Measurements from ENCODE around the gene TCP11.

TCP11 gene

GRCh38 chr6:35164868-35165267 is 23.7 kb upstream of the TCP11 start:
- H3K27me3 Mint-ChIP-seq, result peaks cover 13% of the 10 kb centered on the region
- H3K4me3 Mint-ChIP-seq, result no peak overlapping the region
- H3K36me3 Mint-ChIP-seq (ENCODE audit: low read depth), result no peaks in the 10 kb centered on the region
- H3K4me1 Mint-ChIP-seq (ENCODE audit: low read depth), result no peaks in the 10 kb centered on the region
- intact Hi-C loops (cut with micrococcal nuclease), result no loop called here
- peaks cover 8% of the 10 kb centered on the region for H3K9me3 Mint-ChIP-seq
- no peak overlapping the region for H3K27ac Mint-ChIP-seq

GRCh38 chr6:35164277-35164676 is 23.1 kb upstream of the TCP11 start:
- Mint-ChIP-seq H3K27me3 (peaks cover 13% of the 10 kb centered on the region), H3K4me3 (no peak overlapping the region), H3K4me1 (ENCODE audit: low read depth) (no peaks in the 10 kb centered on the region), H3K9me3 (peaks cover 2% of the 10 kb centered on the region), H3K27ac (no peak overlapping the region), H3K36me3 (ENCODE audit: low read depth) (no peaks in the 10 kb centered on the region)
- intact Hi-C loops (cut with micrococcal nuclease), result no loop called here

- no peaks in the 10 kb centered on the region for H3K9me3 Mint-ChIP-seq
- H3K4me1 Mint-ChIP-seq (ENCODE audit: low read depth), result no peaks in the 10 kb centered on the region
- intact Hi-C loops (cut with micrococcal nuclease), result no loop called here
- no peak overlapping the region for H3K4me3 Mint-ChIP-seq
- no peaks in the 10 kb centered on the region for H3K36me3 Mint-ChIP-seq (ENCODE audit: low read depth)
- peaks cover 13% of the 10 kb centered on the region for H3K27me3 Mint-ChIP-seq
- H3K27ac Mint-ChIP-seq, result no peak overlapping the region
These were observed 22.7 kb upstream of the TCP11 start for GRCh38 chr6:35163836-35164235.

- no peaks in the 10 kb centered on the region for H3K36me3 Mint-ChIP-seq (ENCODE audit: low read depth)
- H3K27me3 Mint-ChIP-seq, result peaks cover 13% of the 10 kb centered on the region
- no peaks in the 10 kb centered on the region for H3K4me1 Mint-ChIP-seq (ENCODE audit: low read depth)
- H3K4me3 Mint-ChIP-seq, result no peak overlapping the region
- H3K27ac Mint-ChIP-seq, result no peak overlapping the region
- intact Hi-C loops (cut with micrococcal nuclease), result no loop called here
- no peaks in the 10 kb centered on the region for H3K9me3 Mint-ChIP-seq
These were observed 20.9 kb upstream of the TCP11 start for GRCh38 chr6:35161776-35162607.

- Mint-ChIP-seq H3K4me3 (no peak overlapping the region), H3K27me3 (peaks cover 13% of the 10 kb centered on the region)
- intact Hi-C loops (cut with micrococcal nuclease), result no loop called here
These were observed 20.1 kb upstream of the TCP11 start for GRCh38 chr6:35161266-35161665.

GRCh38 chr6:35160642-35161041 is 19.5 kb upstream of the TCP11 start:
- intact Hi-C loops (cut with micrococcal nuclease), result no loop called here
- H3K4me1 Mint-ChIP-seq (ENCODE audit: low read depth), result no peaks in the 10 kb centered on the region
- H3K9me3 Mint-ChIP-seq, result no peaks in the 10 kb centered on the region
- no peak overlapping the region for H3K4me3 Mint-ChIP-seq
- H3K27ac Mint-ChIP-seq, result no peak overlapping the region
- H3K36me3 Mint-ChIP-seq (ENCODE audit: low read depth), result no peaks in the 10 kb centered on the region
- peaks cover 13% of the 10 kb centered on the region for H3K27me3 Mint-ChIP-seq

More at GRCh38 chr6:35161266-35161665, 20.1 kb upstream of the TCP11 start:
- H3K9me3 Mint-ChIP-seq, result no peaks in the 10 kb centered on the region
- no peaks in the 10 kb centered on the region for H3K36me3 Mint-ChIP-seq (ENCODE audit: low read depth)
- H3K4me1 Mint-ChIP-seq (ENCODE audit: low read depth), result no peaks in the 10 kb centered on the region
- no peak overlapping the region for H3K27ac Mint-ChIP-seq

- no peaks in the 10 kb centered on the region for H3K9me3 Mint-ChIP-seq
- no peaks in the 10 kb centered on the region for H3K36me3 Mint-ChIP-seq (ENCODE audit: low read depth)
- H3K4me1 Mint-ChIP-seq (ENCODE audit: low read depth), result no peaks in the 10 kb centered on the region
- intact Hi-C loops (cut with micrococcal nuclease), result no loop called here
- H3K27me3 Mint-ChIP-seq, result peaks cover 10% of the 10 kb centered on the region
- H3K27ac Mint-ChIP-seq, result no peak overlapping the region
- no peak overlapping the region for H3K4me3 Mint-ChIP-seq
These were observed 17.4 kb upstream of the TCP11 start for GRCh38 chr6:35158520-35158919.

- no peaks in the 10 kb centered on the region for H3K4me1 Mint-ChIP-seq (ENCODE audit: low read depth)
- no peak overlapping the region for H3K27ac Mint-ChIP-seq
- H3K4me3 Mint-ChIP-seq, result no peak overlapping the region
- intact Hi-C loops (cut with micrococcal nuclease), result no loop called here
- no peaks in the 10 kb centered on the region for H3K27me3 Mint-ChIP-seq
- H3K9me3 Mint-ChIP-seq, result no peaks in the 10 kb centered on the region
- no peaks in the 10 kb centered on the region for H3K36me3 Mint-ChIP-seq (ENCODE audit: low read depth)
These were observed 13.8 kb upstream of the TCP11 start for GRCh38 chr6:35154947-35155346.

- H3K9me3 Mint-ChIP-seq, result no peaks in the 10 kb centered on the region
- no peak overlapping the region for H3K27ac Mint-ChIP-seq
- intact Hi-C loops (cut with micrococcal nuclease), result no loop called here
- no peaks in the 10 kb centered on the region for H3K4me1 Mint-ChIP-seq (ENCODE audit: low read depth)
- H3K36me3 Mint-ChIP-seq (ENCODE audit: low read depth), result no peaks in the 10 kb centered on the region
- H3K4me3 Mint-ChIP-seq, result no peak overlapping the region
- no peaks in the 10 kb centered on the region for H3K27me3 Mint-ChIP-seq
These were observed 13.1 kb upstream of the TCP11 start for GRCh38 chr6:35154262-35154661.

GRCh38 chr6:35152067-35152707 is 11.0 kb upstream of the TCP11 start:
- no peaks in the 10 kb centered on the region for H3K36me3 Mint-ChIP-seq (ENCODE audit: low read depth)
- intact Hi-C loops (cut with micrococcal nuclease), result no loop called here
- H3K27me3 Mint-ChIP-seq, result peaks cover 5% of the 10 kb centered on the region
- H3K27ac Mint-ChIP-seq, result no peak overlapping the region
- no peaks in the 10 kb centered on the region for H3K9me3 Mint-ChIP-seq
- H3K4me1 Mint-ChIP-seq (ENCODE audit: low read depth), result peaks cover 9% of the 10 kb centered on the region
- no peak overlapping the region for H3K4me3 Mint-ChIP-seq

GRCh38 chr6:35151466-35151865 is 10.3 kb upstream of the TCP11 start:
- intact Hi-C loops (cut with micrococcal nuclease), result no loop called here
- H3K9me3 Mint-ChIP-seq, result no peaks in the 10 kb centered on the region

GRCh38 chr6:35149891-35150566 is 8.9 kb upstream of the TCP11 start:
- intact Hi-C loops (cut with micrococcal nuclease), result loop anchor here (10.0 kb wide), 1 partner anchor 55 kb away; no protein-coding TSS in a partner anchor
- H3K27ac Mint-ChIP-seq, result no peak overlapping the region

More at GRCh38 chr6:35151466-35151865, 10.3 kb upstream of the TCP11 start:
- H3K27ac Mint-ChIP-seq, result no peak overlapping the region
- H3K4me3 Mint-ChIP-seq, result no peak overlapping the region
- H3K27me3 Mint-ChIP-seq, result peaks cover 5% of the 10 kb centered on the region
- peaks cover 9% of the 10 kb centered on the region for H3K4me1 Mint-ChIP-seq (ENCODE audit: low read depth)
- no peaks in the 10 kb centered on the region for H3K36me3 Mint-ChIP-seq (ENCODE audit: low read depth)

GRCh38 chr6:35148167-35148741 is 7.1 kb upstream of the TCP11 start:
- no peaks in the 10 kb centered on the region for H3K36me3 Mint-ChIP-seq (ENCODE audit: low read depth)
- H3K27me3 Mint-ChIP-seq, result peaks cover 5% of the 10 kb centered on the region
- intact Hi-C loops (cut with micrococcal nuclease), result loop anchor here (10.0 kb wide), 1 partner anchor 57 kb away; no protein-coding TSS in a partner anchor
- H3K9me3 Mint-ChIP-seq, result no peaks in the 10 kb centered on the region
- H3K27ac Mint-ChIP-seq, result no peak overlapping the region
- peaks cover 16% of the 10 kb centered on the region for H3K4me1 Mint-ChIP-seq (ENCODE audit: low read depth)
- no peak overlapping the region for H3K4me3 Mint-ChIP-seq

More at GRCh38 chr6:35149891-35150566, 8.9 kb upstream of the TCP11 start:
- peaks cover 9% of the 10 kb centered on the region for H3K4me1 Mint-ChIP-seq (ENCODE audit: low read depth)
- H3K36me3 Mint-ChIP-seq (ENCODE audit: low read depth), result no peaks in the 10 kb centered on the region
- peaks cover 5% of the 10 kb centered on the region for H3K27me3 Mint-ChIP-seq
- no peak overlapping the region for H3K4me3 Mint-ChIP-seq
- no peaks in the 10 kb centered on the region for H3K9me3 Mint-ChIP-seq

- no peaks in the 10 kb centered on the region for H3K9me3 Mint-ChIP-seq
- intact Hi-C loops (cut with micrococcal nuclease), result loop anchor here (10.0 kb wide), 1 partner anchor 57 kb away; no protein-coding TSS in a partner anchor
- peaks cover 5% of the 10 kb centered on the region for H3K27me3 Mint-ChIP-seq
- H3K4me1 Mint-ChIP-seq (ENCODE audit: low read depth), result peaks cover 19% of the 10 kb centered on the region
- H3K4me3 Mint-ChIP-seq, result no peak overlapping the region
- no peak overlapping the region for H3K27ac Mint-ChIP-seq
- no peaks in the 10 kb centered on the region for H3K36me3 Mint-ChIP-seq (ENCODE audit: low read depth)
These were observed 6.3 kb upstream of the TCP11 start for GRCh38 chr6:35147486-35147885.

Measured in dendritic cell treated with granulocyte-macrophage colony-stimulating factor and Interleukin-4, amounts not matched to agents 40 ng/mL and 50 ng/mL, for 4 days (primary cell).